ENCODE measurements around the gene RPL10. TPM values are rescaled to one million over a fixed set of nuclear protein-coding genes. Genes with fewer than 3 reads are reported as not detected.

Gene RPL10
- 1,000 to 10,000 TPM; 1,604 to 1,651 TPM for total RNA-seq

- peaks cover 44% of the 10 kb centered on the region for H3K36me3 Mint-ChIP-seq (ENCODE audit: low read depth)
Measured at GRCh38 chrX:154397888-154398667, at the start of gene RPL10. TSS of gene RPL10 (plus strand) at chrX:154398377. CDS start at chrX:154398520, 143 bp downstream.

GRCh38 chrX:154348646-154349358 lies 49.4 kb upstream of the RPL10 start:
- no peak overlapping the region for H3K27ac Mint-ChIP-seq

More at GRCh38 chrX:154397888-154398667, at the start of gene RPL10:
- H3K9me3 Mint-ChIP-seq = no peaks in the 10 kb centered on the region
- H3K4me3 Mint-ChIP-seq = peak within 1 kb of the TSS; percentile 100
- peak; percentile 89 for ATAC-seq (replicated peaks)
- H3K4me1 Mint-ChIP-seq = peaks cover 5% of the 10 kb centered on the region
- H3K27ac Mint-ChIP-seq = peak within 1 kb of the TSS; percentile 100
- no peaks in the 10 kb centered on the region for H3K27me3 Mint-ChIP-seq

GRCh38 chrX:154349359-154349935 lies 48.7 kb upstream of the RPL10 start:
- Mint-ChIP-seq H3K27ac (no peak overlapping the region), H3K4me3 (no peak overlapping the region), H3K4me1 (peaks cover 7% of the 10 kb centered on the region), H3K9me3 (no peaks in the 10 kb centered on the region), H3K27me3 (no peaks in the 10 kb centered on the region), H3K36me3 (ENCODE audit: low read depth) (peaks cover 58% of the 10 kb centered on the region)
- no peak for ATAC-seq (replicated peaks)

More at GRCh38 chrX:154348646-154349358, 49.4 kb upstream of the RPL10 start:
- no peaks in the 10 kb centered on the region for H3K27me3 Mint-ChIP-seq
- H3K9me3 Mint-ChIP-seq = no peaks in the 10 kb centered on the region
- peaks cover 7% of the 10 kb centered on the region for H3K4me1 Mint-ChIP-seq
- no peak for ATAC-seq (replicated peaks)
- H3K4me3 Mint-ChIP-seq = peak overlapping the region; percentile 25
- H3K36me3 Mint-ChIP-seq (ENCODE audit: low read depth) = peaks cover 51% of the 10 kb centered on the region

- Mint-ChIP-seq H3K27me3 (no peaks in the 10 kb centered on the region), H3K4me1 (peaks cover 7% of the 10 kb centered on the region), H3K9me3 (no peaks in the 10 kb centered on the region), H3K36me3 (ENCODE audit: low read depth) (peaks cover 63% of the 10 kb centered on the region), H3K27ac (no peak overlapping the region), H3K4me3 (no peak overlapping the region)
- ATAC-seq (replicated peaks) = no peak
Measured at GRCh38 chrX:154349979-154350378, 48.2 kb upstream of the RPL10 start.

- Mint-ChIP-seq H3K36me3 (ENCODE audit: low read depth) (peaks cover 69% of the 10 kb centered on the region), H3K27me3 (no peaks in the 10 kb centered on the region), H3K4me1 (peaks cover 7% of the 10 kb centered on the region), H3K27ac (no peak overlapping the region), H3K4me3 (no peak overlapping the region), H3K9me3 (no peaks in the 10 kb centered on the region)
- ATAC-seq (replicated peaks) = no peak
Measured at GRCh38 chrX:154350429-154351182, 47.6 kb upstream of the RPL10 start.

GRCh38 chrX:154351183-154352011 lies 46.8 kb upstream of the RPL10 start:
- H3K27ac Mint-ChIP-seq = no peak overlapping the region
- H3K27me3 Mint-ChIP-seq = no peaks in the 10 kb centered on the region
- H3K36me3 Mint-ChIP-seq (ENCODE audit: low read depth) = peaks cover 77% of the 10 kb centered on the region
- H3K4me3 Mint-ChIP-seq = no peak overlapping the region
- ATAC-seq (replicated peaks) = no peak
- H3K9me3 Mint-ChIP-seq = no peaks in the 10 kb centered on the region
- peaks cover 7% of the 10 kb centered on the region for H3K4me1 Mint-ChIP-seq

GRCh38 chrX:154352012-154352401 lies 46.2 kb upstream of the RPL10 start:
- Mint-ChIP-seq H3K9me3 (no peaks in the 10 kb centered on the region), H3K36me3 (ENCODE audit: low read depth) (peaks cover 83% of the 10 kb centered on the region), H3K27me3 (no peaks in the 10 kb centered on the region), H3K4me3 (no peak overlapping the region), H3K27ac (no peak overlapping the region), H3K4me1 (peaks cover 6% of the 10 kb centered on the region)
- ATAC-seq (replicated peaks) = no peak

- Mint-ChIP-seq H3K27ac (no peak overlapping the region), H3K36me3 (ENCODE audit: low read depth) (peaks cover 83% of the 10 kb centered on the region), H3K27me3 (no peaks in the 10 kb centered on the region), H3K4me3 (no peak overlapping the region), H3K4me1 (peaks cover 1% of the 10 kb centered on the region), H3K9me3 (no peaks in the 10 kb centered on the region)
- no peak for ATAC-seq (replicated peaks)
Measured at GRCh38 chrX:154352466-154352865, 45.7 kb upstream of the RPL10 start.

- H3K4me3 Mint-ChIP-seq = peak overlapping the region; percentile 26
- H3K4me1 Mint-ChIP-seq = no peaks in the 10 kb centered on the region
- H3K9me3 Mint-ChIP-seq = no peaks in the 10 kb centered on the region
- peaks cover 87% of the 10 kb centered on the region for H3K36me3 Mint-ChIP-seq (ENCODE audit: low read depth)
- H3K27me3 Mint-ChIP-seq = no peaks in the 10 kb centered on the region
- H3K27ac Mint-ChIP-seq = no peak overlapping the region
- no peak for ATAC-seq (replicated peaks)
Measured at GRCh38 chrX:154353172-154353843, 44.9 kb upstream of the RPL10 start.

- Mint-ChIP-seq H3K36me3 (ENCODE audit: low read depth) (peaks cover 90% of the 10 kb centered on the region), H3K4me3 (peak overlapping the region; percentile 26), H3K4me1 (no peaks in the 10 kb centered on the region), H3K27me3 (no peaks in the 10 kb centered on the region), H3K27ac (no peak overlapping the region), H3K9me3 (no peaks in the 10 kb centered on the region)
- ATAC-seq (replicated peaks) = no peak
Measured at GRCh38 chrX:154354013-154354412, 44.2 kb upstream of the RPL10 start.

- Mint-ChIP-seq H3K9me3 (no peaks in the 10 kb centered on the region), H3K36me3 (ENCODE audit: low read depth) (peaks cover 94% of the 10 kb centered on the region), H3K4me3 (no peak overlapping the region), H3K4me1 (no peaks in the 10 kb centered on the region), H3K27me3 (no peaks in the 10 kb centered on the region), H3K27ac (no peak overlapping the region)
- no peak for ATAC-seq (replicated peaks)
Measured at GRCh38 chrX:154354516-154354915, 43.7 kb upstream of the RPL10 start.

- Mint-ChIP-seq H3K36me3 (ENCODE audit: low read depth) (peaks cover 94% of the 10 kb centered on the region), H3K27ac (no peak overlapping the region), H3K4me3 (no peak overlapping the region), H3K9me3 (no peaks in the 10 kb centered on the region), H3K4me1 (no peaks in the 10 kb centered on the region), H3K27me3 (no peaks in the 10 kb centered on the region)
- no peak for ATAC-seq (replicated peaks)
Measured at GRCh38 chrX:154355094-154355775, 42.9 kb upstream of the RPL10 start.

GRCh38 chrX:154355776-154356140 lies 42.4 kb upstream of the RPL10 start:
- Mint-ChIP-seq H3K27ac (no peak overlapping the region), H3K9me3 (no peaks in the 10 kb centered on the region), H3K4me3 (no peak overlapping the region), H3K27me3 (no peaks in the 10 kb centered on the region), H3K4me1 (no peaks in the 10 kb centered on the region), H3K36me3 (ENCODE audit: low read depth) (peaks cover 93% of the 10 kb centered on the region)
- no peak for ATAC-seq (replicated peaks)

Measured in activated T-helper 17 cell treated with anti-CD3 and anti-CD28 coated beads, Interleukin-2, amount 50 U/mL, for 72 hours (primary cell).